ENCODE data around the gene DARS1. TPM values are rescaled to one million over a fixed set of nuclear protein-coding genes. Genes with fewer than 3 reads are reported as not detected.
A peak's percentile ranks its signal among the peaks of the same experiment; 100 is the strongest.

Gene DARS1
- total RNA-seq, 1 experiment from 2014 or later = 63.0 TPM

DNA sequence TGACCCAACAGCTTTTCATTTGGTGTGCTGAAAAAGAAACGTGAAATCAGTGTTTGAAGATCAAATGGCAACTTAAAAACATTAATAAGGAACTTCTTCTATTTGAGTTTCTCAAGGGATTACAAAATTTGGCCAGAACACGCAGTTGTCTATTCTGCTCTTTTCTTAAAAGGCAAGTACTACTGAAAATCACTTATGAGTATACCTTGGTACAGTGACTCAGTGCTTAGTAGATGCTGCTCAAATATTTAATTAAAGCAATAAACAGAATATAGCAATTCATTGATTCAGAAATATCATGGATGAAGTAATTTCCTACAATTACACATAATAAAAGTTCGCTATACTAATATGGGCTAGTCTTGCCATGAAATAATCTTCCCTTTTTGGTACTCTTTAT, 70.9 kb downstream of the DARS1 start:
- H2AFZ ChIP-seq = no peak overlapping the region
- ChIA-PET POLR2A (ENCODE audit: unreplicated experiment) (interaction anchor here (0.7 kb wide), 1 partner anchor 468 kb away, joined by 5 read pairs; no protein-coding TSS in a partner anchor), CTCF (interaction anchor here (1.8 kb wide), 1 partner anchor 470 kb away, joined by 8 read pairs; no protein-coding TSS in a partner anchor)
- H4K20me1 ChIP-seq (ENCODE audit: insufficient read depth) = no peaks in the 10 kb centered on the region; the same call in 1 of the 2 replicates
- no peak overlapping the region for H3K4me3 ChIP-seq
- H3K79me2 ChIP-seq (ENCODE audit: low read depth) = no peaks in the 10 kb centered on the region
- H3K9me2 ChIP-seq (ENCODE audit: insufficient read depth) = no peaks in the 10 kb centered on the region
- peaks cover 23% of the 10 kb centered on the region for H3K36me3 ChIP-seq (ENCODE audit: low read depth)
- DNase-seq = no peak
- H3F3A ChIP-seq (ENCODE audit: insufficient read depth, low read depth) = peaks cover 7% of the 10 kb centered on the region; the same call in 1 of the 2 replicates
- BruUV-seq (replicated peaks) = no TSS peak
- no peak overlapping the region for H3K4me2 ChIP-seq
- TF ChIP-seq EZH2 (IDR thresholded peaks at IDR 0.05; ENCODE audit: low read depth) (no peak), CTCF (conservative IDR thresholded peaks at IDR 0.05) (no peak)
- no peaks in the 10 kb centered on the region for H3K4me1 ChIP-seq (replicated peaks; ENCODE audit: insufficient read depth)
- intact Hi-C loops (cut with micrococcal nuclease; ENCODE audit: unreplicated experiment) = loop anchor here (10.0 kb wide), 1 partner anchor 1930 kb away; no protein-coding TSS in a partner anchor
- H3K27me3 ChIP-seq (ENCODE audit: insufficient read depth, low read depth) = no peaks in the 10 kb centered on the region
- H3K9me3 ChIP-seq (ENCODE audit: insufficient read depth, low read depth) = no peaks in the 10 kb centered on the region
- H3K27ac ChIP-seq = no peak overlapping the region

- peaks cover 7% of the 10 kb centered on the region; the same call in 1 of the 2 replicates for H3F3A ChIP-seq (ENCODE audit: insufficient read depth, low read depth)
- POLR2A ChIA-PET (ENCODE audit: unreplicated experiment) = no interaction called here
- no TSS peak for BruUV-seq (replicated peaks)
- no peak overlapping the region for H3K4me3 ChIP-seq
- no peaks in the 10 kb centered on the region for H3K9me2 ChIP-seq (ENCODE audit: insufficient read depth)
- TF ChIP-seq CTCF (conservative IDR thresholded peaks at IDR 0.05) (peak; percentile 93), EZH2 (IDR thresholded peaks at IDR 0.05; ENCODE audit: low read depth) (no peak)
- H3K36me3 ChIP-seq (ENCODE audit: low read depth) = peaks cover 26% of the 10 kb centered on the region
- H2AFZ ChIP-seq = no peak overlapping the region
- H3K9me3 ChIP-seq (ENCODE audit: insufficient read depth, low read depth) = no peaks in the 10 kb centered on the region
- CTCF ChIA-PET = interaction anchor here (0.6 to 1.8 kb wide), 4 partner anchors 9 to 1310 kb away, joined by 4 to 8 read pairs (median 6); partner anchors contain the start of gene MCM6
- H3K27ac ChIP-seq = no peak overlapping the region
- no peaks in the 10 kb centered on the region for H3K4me1 ChIP-seq (replicated peaks; ENCODE audit: insufficient read depth)
- intact Hi-C loops (cut with micrococcal nuclease; ENCODE audit: unreplicated experiment) = loop anchor here (10.0 kb wide), 1 partner anchor 1931 kb away; no protein-coding TSS in a partner anchor
- no peaks in the 10 kb centered on the region; the same call in 1 of the 2 replicates for H4K20me1 ChIP-seq (ENCODE audit: insufficient read depth)
- H3K4me2 ChIP-seq = no peak overlapping the region
- H3K27me3 ChIP-seq (ENCODE audit: insufficient read depth, low read depth) = no peaks in the 10 kb centered on the region
- H3K79me2 ChIP-seq (ENCODE audit: low read depth) = no peaks in the 10 kb centered on the region
- DNase-seq = peak in 1 of 2 experiments; percentile 8
Observed at GRCh38 chr2:135913727-135914365, 71.6 kb downstream of the DARS1 start.

- no TSS peak for BruUV-seq (replicated peaks)
- Histone ChIP-seq H2AFZ (no peak overlapping the region), H3K79me2 (ENCODE audit: low read depth) (no peaks in the 10 kb centered on the region), H3K9me2 (ENCODE audit: insufficient read depth) (0 out of 2 replicates have a peak, but pooled peaks cover 5% of the 10 kb centered on the region), H3K4me2 (no peak overlapping the region), H3K4me1 (replicated peaks; ENCODE audit: insufficient read depth) (no peaks in the 10 kb centered on the region), H3K27ac (no peak overlapping the region), H4K20me1 (ENCODE audit: insufficient read depth) (no peaks in the 10 kb centered on the region), H3K4me3 (no peak overlapping the region), H3K27me3 (ENCODE audit: insufficient read depth, low read depth) (no peaks in the 10 kb centered on the region), H3K36me3 (ENCODE audit: low read depth) (peaks cover 33% of the 10 kb centered on the region), H3K9me3 (ENCODE audit: insufficient read depth, low read depth) (no peaks in the 10 kb centered on the region; the same call in 1 of the 2 replicates), H3F3A (ENCODE audit: insufficient read depth, low read depth) (peaks cover 13% of the 10 kb centered on the region; the same call in 1 of the 2 replicates)
- ChIA-PET CTCF (no interaction called here), POLR2A (ENCODE audit: unreplicated experiment) (interaction anchor here (0.6 kb wide), 1 partner anchor 21 kb away, joined by 5 read pairs; no protein-coding TSS in a partner anchor)
- no peak for DNase-seq
- TF ChIP-seq EZH2 (IDR thresholded peaks at IDR 0.05; ENCODE audit: low read depth) (no peak), CTCF (conservative IDR thresholded peaks at IDR 0.05) (no peak)
- intact Hi-C loops (cut with micrococcal nuclease; ENCODE audit: unreplicated experiment) = loop anchor here (10.0 kb wide), 2 partner anchors 915 to 1935 kb away; no protein-coding TSS in a partner anchor
Observed at GRCh38 chr2:135909976-135910375, 75.5 kb downstream of the DARS1 start.

Data from PC-9 (cell line).